ENCODE measurements around the gene ARHGAP26.

DNA sequence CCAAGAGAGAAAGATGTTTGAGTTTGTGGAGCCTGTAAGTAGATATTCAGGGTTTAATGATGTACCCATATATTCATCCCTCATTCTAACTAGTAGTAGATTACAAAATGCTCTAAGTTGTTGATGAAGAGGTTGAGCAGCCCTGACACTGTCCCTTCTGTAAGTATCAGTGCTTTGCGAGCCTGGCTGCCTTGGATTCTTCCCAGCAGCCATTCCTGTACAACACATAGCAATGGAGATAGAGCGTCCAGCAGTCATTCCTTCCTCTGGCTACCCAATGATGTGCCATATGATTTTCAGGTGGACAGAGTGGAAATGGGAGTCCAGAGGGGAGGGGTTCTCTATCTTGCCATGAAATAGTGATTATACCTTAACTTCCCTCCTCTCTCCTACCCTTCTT lies 124.1 kb downstream of the ARHGAP26 start:
- TF ChIP-seq SMC3 (conservative IDR thresholded peaks at IDR 0.05; ENCODE audit: poor library complexity) = no peak
- TF ChIP-seq POLR2AphosphoS5 (IDR thresholded peaks at IDR 0.05) = no peak
